Measurements from ENCODE around the gene LIMCH1.
"Not testable (repeated sequence)": the region's sequence is repeated elsewhere in the genome, so short reads cannot be mapped to it uniquely, and the experiment has no call there.

The LIMCH1 gene

DNA sequence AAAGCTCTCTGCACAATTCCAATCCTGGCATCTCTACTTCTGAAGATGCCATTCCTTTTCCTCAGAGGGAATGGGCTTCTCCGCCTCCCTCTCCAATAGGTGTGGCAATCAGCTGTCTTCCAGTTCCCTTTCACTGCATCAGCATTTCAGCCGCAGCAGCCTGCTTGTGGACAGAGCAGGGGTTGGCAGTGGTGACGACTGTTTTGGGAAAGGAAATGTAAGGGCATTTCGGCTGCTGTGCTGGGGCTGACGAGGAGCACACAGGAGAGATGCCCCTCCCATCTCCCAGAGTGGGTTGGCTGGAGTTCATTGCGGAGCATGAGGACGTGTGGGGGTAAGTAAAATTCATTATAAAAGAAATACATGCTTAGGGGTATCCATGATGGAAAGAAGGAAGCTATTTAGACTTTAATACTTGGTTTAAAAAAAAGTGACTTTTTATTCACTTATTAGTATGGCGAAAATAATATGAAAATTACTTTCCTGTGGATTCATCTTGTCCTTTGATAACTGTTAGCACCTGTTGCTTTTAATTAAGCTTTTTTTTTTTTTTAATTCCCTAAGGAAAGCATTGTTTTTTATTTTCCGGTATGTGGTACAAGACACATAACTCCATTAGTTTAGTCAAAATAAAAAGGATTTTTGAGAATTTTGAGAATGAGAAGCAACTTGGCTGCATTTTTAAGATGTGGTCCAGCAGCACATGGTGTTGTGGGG is at the start of gene LIMCH1:
LIMCH1 (plus strand) TSS at position 141 of the 717 bp plus-strand sequence. CDS start 67,839 bp downstream, outside the sequence.
- no peak for DNase-seq (ENCODE audit: low read depth)

DNA sequence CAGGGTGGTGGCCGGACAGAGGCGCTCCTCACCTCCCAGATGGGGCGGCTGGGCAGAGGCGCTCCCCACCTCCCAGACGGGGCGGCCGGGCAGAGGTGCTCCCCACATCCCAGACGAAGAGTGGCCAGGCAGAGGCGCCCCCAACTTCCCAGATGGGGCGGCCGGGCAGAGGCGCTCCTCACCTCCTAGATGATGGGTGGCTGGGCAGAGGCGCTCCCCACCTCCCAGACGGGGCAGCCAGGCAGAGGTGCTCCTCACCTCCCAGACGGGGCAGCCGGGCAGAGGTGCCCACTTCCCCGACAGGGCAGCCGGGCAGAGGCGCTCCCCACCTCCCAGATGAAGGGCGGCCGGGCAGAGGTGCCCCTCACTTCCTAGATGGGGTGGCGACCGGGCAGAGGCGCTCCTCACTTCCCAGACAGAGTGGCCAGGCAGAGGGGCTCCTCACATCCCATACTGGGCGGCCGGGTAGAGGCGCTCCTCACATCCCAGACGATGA is 46.8 kb upstream of the LIMCH1 start:
- not testable (repeated sequence) for DNase-seq (ENCODE audit: low read depth)

GRCh38 chr4:41496977-41497376 is 41.0 kb upstream of the LIMCH1 start:
- DNase-seq (ENCODE audit: low read depth) = no peak

DNA sequence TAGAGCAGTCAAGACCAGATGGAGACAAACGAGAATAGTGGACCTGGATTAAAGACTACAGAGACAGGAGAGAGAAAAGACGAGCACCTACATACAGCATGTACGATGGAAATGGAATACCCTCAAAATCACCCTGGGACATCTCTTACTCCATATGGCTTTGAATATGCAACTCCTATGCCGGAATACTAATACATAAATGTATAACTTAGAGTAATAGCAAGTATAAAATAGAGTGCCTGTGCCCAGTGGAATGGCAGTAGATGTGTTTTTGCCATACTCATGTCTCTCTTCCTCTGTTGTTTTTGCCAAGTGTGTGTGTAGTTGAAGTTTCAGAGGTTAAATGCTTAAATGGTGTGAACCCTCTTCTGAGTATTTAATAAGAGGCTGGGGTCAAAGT is 39.8 kb upstream of the LIMCH1 start:
- DNase-seq (ENCODE audit: low read depth) = no peak

- DNase-seq (ENCODE audit: low read depth) = no peak
These were observed 33.7 kb upstream of the LIMCH1 start for GRCh38 chr4:41504167-41504818.

GRCh38 chr4:41505161-41505661 is 32.7 kb upstream of the LIMCH1 start:
- no peak for DNase-seq (ENCODE audit: low read depth)

GRCh38 chr4:41506130-41506529 is 31.8 kb upstream of the LIMCH1 start:
- DNase-seq (ENCODE audit: low read depth) = no peak

GRCh38 chr4:41507291-41507947 is 30.5 kb upstream of the LIMCH1 start:
- no peak for DNase-seq (ENCODE audit: low read depth)

DNA sequence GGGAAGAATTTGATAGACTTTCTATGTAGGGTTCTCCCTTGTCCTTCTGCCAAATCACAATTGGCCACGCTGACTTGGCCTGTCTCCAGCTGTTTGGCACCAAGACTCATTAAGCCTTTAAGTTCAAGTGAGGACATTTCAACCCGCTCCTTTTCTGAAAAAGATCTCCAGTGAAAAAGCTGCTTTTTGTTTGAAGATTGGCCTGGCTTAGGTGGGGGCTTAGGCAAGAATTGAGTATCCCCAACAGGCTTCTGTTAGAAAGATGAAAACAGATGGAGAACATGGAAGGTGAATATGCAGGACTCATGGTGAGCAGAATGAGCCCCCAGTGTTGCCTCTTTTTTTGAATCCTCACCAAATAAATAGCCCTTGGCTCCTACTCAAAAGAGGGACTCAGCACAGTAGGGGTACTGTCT is 28.5 kb upstream of the LIMCH1 start:
- no peak for DNase-seq (ENCODE audit: low read depth)

DNA sequence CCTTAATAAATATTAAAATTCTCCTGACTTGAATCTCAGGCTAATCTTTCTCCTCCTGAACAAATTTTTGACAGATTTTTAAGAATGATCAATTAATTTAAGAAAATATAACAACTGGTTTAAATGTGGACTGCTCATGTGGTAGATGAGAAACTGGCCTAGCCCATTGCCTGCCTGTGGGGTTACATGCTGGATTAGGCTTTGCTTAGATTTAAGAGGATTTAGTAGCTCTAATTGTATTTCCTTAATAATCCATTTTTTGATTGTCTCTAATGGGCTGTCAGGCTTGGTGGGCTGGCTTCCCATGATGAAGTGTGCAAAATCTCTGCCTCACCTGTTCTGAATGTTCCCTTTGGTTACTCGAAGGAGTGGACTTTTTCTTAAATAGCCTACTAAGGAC is 27.8 kb upstream of the LIMCH1 start:
- no peak for DNase-seq (ENCODE audit: low read depth)

GRCh38 chr4:41512136-41512535 is 25.8 kb upstream of the LIMCH1 start:
- no peak for DNase-seq (ENCODE audit: low read depth)

DNA sequence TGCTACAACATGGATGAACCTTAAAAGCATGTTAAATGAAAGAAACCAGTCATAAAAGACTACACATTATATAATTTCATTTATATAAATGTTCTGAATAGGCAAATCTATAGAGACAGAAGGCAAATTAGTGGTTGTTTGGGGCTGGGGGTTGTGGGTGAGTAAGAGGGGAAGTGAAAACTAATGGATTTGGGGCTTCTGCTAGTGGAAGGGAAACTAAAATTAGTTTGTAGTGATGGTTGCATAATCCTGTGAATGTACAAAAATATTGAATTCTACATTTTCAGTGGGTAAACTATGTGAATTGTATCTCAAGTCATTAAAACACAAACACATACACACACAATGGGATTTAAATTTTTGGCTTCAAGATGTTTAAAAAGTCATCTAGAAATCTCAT is 25.4 kb upstream of the LIMCH1 start:
- no peak for DNase-seq (ENCODE audit: low read depth)

GRCh38 chr4:41514169-41514568 is 23.8 kb upstream of the LIMCH1 start:
- no peak for DNase-seq (ENCODE audit: low read depth)

- DNase-seq (ENCODE audit: low read depth) = no peak
These were observed 23.0 kb upstream of the LIMCH1 start for GRCh38 chr4:41514766-41515481.

DNA sequence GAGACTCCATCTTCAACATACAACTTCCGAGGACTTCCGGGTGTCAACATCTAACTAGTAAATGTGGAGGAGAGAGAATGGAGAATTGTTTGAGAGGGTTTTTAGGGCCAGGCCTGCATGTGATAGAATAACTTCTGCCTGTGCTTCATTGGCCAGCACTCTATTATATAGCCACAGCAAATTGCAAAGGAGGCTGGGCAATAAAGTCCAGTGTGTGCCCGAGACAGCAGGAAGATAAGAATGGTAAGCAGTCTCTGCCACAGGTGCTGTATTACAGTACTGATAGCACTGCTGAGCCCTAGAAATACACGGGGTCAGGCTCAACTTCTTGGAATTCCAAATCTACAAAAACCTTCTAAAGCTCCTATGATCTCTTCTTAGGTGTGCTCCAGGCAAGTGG is 20.8 kb upstream of the LIMCH1 start:
- no peak for DNase-seq (ENCODE audit: low read depth)

- no peak for DNase-seq (ENCODE audit: low read depth)
These were observed 20.2 kb upstream of the LIMCH1 start for GRCh38 chr4:41517747-41518146.

- DNase-seq (ENCODE audit: low read depth) = no peak
These were observed 13.5 kb upstream of the LIMCH1 start for GRCh38 chr4:41524425-41524824.

DNA sequence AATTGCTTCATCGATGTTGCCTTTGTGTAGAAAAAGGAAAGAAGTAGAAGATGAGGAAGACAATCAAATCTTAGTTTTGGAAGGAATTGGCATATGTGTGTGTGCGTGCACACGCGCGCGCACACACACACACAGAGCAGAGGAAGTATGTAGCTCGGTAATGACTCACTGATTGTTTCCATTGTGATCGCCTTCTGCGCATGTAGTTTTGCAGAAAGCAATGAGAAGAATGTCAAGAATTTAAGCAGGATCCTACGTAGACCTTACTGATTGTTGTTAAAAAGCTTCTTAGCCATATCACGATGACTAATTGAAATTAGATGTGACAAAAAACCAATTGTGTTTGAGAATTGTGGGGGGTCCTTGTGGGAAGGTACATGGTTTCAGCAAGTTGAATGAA is 12.8 kb upstream of the LIMCH1 start:
- DNase-seq (ENCODE audit: low read depth) = no peak

GRCh38 chr4:41526628-41527027 is 11.3 kb upstream of the LIMCH1 start:
- DNase-seq (ENCODE audit: low read depth) = no peak

DNA sequence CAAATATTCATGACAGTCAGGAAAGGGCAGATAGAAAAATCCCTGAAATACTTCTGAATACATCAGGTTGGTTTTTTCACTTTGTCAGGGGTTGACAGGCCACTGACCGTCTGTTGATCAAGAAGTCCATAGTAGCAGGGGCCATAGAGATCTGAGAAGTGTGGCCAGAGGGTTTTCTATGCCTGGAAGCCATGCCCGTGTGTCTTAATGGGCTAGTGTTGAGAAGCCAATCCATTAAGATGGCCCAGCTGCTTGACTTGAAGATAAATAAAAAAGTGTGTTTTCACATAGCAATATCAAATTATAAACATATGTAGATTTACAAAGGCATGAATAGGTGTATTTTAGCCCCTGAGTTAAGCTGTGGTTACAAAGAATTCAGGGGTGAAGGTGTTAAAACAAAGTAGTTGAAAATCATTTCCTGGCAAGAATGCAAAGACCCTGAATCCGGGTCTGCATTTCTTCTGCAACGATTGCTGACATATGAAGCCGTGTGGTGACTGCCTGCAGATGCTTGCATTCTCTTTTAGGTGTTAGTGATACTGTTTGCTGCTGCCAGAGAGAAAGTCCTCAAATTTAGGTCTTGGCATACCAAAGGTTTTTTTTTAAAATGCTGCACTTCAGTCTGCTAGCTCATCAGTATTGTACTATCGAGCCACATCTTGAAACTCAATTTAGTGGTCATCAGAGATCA is 9.3 kb upstream of the LIMCH1 start:
- no peak for DNase-seq (ENCODE audit: low read depth)

DNA sequence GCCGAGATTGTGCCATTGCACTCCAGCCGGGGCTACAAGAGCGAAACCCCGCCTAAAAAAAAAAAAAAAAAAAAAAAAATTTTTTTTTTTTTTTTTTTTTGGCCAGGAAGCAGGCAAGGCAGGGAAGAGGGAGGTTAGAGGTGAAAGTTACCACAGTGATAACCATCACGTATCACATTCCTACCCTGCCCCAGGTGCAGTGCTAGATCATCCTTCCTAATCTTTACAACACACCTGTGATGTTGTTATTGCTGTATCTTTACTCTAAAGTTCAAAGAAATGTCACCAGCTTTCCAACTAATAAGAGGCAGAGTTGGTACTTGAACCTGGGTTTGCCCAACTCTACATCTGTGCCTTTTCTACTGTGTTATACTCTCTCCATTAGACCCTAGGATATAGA is 7.2 kb upstream of the LIMCH1 start:
- no peak for DNase-seq (ENCODE audit: low read depth)

DNA sequence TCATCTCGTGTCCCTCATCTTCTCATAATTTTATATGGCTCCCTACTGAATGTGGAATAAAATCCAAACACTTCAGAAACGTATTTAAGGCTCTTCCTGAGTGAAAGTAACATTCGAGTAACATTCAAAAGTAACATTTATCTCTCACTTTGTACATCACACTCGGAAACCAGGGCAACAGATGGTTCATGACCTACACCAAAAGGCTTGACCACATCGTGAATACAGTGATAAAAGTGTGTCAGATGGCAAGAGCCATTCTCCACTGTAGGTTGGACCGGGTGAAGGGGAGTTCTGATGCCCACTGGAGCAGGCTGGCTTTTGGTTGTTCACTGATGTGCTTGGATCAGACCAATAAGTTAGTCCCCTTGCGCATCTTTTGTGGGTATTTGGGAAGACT is 5.6 kb upstream of the LIMCH1 start:
- no peak for DNase-seq (ENCODE audit: low read depth)

Data from activated gamma-delta T cell treated with anti-CD3 and anti-CD28 coated beads, Interleukin-2, amount 50 U/mL, for 16 hours (primary cell).